ENCODE data around the gene TMEM208.

- no peak for TF ChIP-seq CTCF (IDR thresholded peaks at IDR 0.05)
- no peak for TF ChIP-seq POLR2A (IDR thresholded peaks at IDR 0.05)
Measured at GRCh38 chr16:67228905-67229304, 2.0 kb downstream of the TMEM208 start.

Measured in esophagus squamous epithelium (tissue), 4 donors.